ENCODE measurements around the gene CFAP65.

DNA sequence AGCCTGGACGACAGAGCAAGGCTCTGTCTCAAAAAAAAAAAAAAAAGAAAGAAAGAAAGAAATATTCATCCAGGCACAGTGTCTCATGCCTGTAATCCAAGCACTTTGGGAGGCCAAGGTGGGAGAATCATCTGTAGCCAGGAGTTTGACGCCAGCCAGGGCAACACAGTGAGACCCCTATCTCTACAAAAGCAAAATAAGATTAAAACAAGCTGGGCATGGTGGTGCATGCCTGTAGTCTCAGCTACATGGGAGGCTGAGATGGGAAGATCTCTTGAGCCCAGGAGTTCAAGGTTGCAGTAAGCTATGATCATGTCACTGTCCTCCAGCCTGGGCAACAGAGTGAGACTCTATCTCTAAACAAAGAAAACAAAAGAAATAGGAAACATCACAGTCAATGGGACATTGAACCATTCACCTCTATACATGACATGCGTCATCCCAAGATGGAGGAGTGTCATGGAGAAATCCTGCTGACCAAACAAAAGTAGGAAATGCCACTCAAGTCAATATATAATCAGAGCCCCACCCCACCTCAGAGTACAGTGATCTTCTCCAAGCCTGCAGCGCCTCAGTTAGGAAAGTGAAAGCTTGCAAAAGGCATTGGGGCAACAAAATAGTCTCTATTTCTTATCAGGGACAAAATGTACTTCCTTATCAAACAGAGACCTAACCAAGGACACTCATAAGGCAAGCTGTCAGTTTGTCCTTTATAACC lies 66.1 kb downstream of the CFAP65 start:
- TF ChIP-seq TARDBP (IDR thresholded peaks at IDR 0.05) (no peak), MECOM (CRISPR knock-in tag; IDR thresholded peaks at IDR 0.05) (no peak), ZBTB33 (CRISPR knock-in tag; IDR thresholded peaks at IDR 0.05) (no peak), FOXP4 (CRISPR knock-in tag; IDR thresholded peaks at IDR 0.05; ENCODE audit: borderline replicate concordance) (no peak), RFX5 (IDR thresholded peaks at IDR 0.05; ENCODE audit: low read depth, low read length) (no peak), BCLAF1 (IDR thresholded peaks at IDR 0.05; ENCODE audit: borderline replicate concordance in 1 of 2, control insufficient read depth in 1 of 2, low read depth in 2 of 2, low read length in 1 of 2) (no peak)
- TF ChIP-seq, protein P1, sequence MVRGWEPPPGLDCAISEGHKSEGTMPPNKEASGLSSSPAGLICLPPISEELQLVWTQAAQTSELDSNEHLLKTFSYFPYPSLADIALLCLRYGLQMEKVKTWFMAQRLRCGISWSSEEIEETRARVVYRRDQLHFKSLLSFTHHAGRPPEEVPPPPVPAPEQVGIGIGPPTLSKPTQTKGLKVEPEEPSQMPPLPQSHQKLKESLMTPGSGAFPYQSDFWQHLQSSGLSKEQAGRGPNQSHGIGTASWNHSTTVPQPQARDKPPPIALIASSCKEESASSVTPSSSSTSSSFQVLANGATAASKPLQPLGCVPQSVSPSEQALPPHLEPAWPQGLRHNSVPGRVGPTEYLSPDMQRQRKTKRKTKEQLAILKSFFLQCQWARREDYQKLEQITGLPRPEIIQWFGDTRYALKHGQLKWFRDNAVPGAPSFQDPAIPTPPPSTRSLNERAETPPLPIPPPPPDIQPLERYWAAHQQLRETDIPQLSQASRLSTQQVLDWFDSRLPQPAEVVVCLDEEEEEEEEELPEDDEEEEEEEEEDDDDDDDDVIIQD (CRISPR knock-in tag; IDR thresholded peaks at IDR 0.05): no peak

All from K562 (cell line).